IMR-90 (cell line): Measurements from ENCODE around the gene HNRNPC. TPM values are rescaled to one million over a fixed set of nuclear protein-coding genes. Genes with fewer than 3 reads are reported as not detected.

Source experiments
- ATAC-seq: fragments of 200-7000 bp; cut with Tn5 transposase; 2 replicates; pipeline ENCODE4 v1.9.1; 2020; ENCODE audit warnings: low read depth, mild to moderate bottlenecking, moderate library complexity
- BruUV-seq: library from RNA; stranded (reverse); fragments of 400-500 nt; replicated peaks from 2 replicates; lab custom pipeline; 2021; lab: Mats Ljungman, UMichigan
- CTCF ChIA-PET: fragments of 300-600 bp; formaldehyde crosslinking; extraction: SDS; loops from one replicate; lab custom pipeline; 2021; ENCODE audit warnings: antibody characterized with exemption; lab: Yijun Ruan, JAX
- POLR2A ChIA-PET: fragments of 300-600 bp; sonication (Branson Sonifier 250); formaldehyde crosslinking; loops from one replicate; lab custom pipeline; 2022; ENCODE audit warnings: antibody characterized with exemption; ENCODE audit not compliant: unreplicated experiment; lab: Charles Lee
- DNase-seq: peaks from one replicate; pipeline ENCODE4 v3.0.0; 2013
- H2AFZ ChIP-seq: replicated peaks from 2 replicates; pipeline ENCODE3; 2013; ENCODE audit warnings: low read length, mild to moderate bottlenecking; ENCODE audit not compliant: poor library complexity
- H2AK5ac ChIP-seq: 2 replicates; pipeline ENCODE4 v1.6.1; 2013; ENCODE audit warnings: low read depth, low read length, inconsistent platforms
- H2AK9ac ChIP-seq: replicated peaks from 2 replicates; pipeline ENCODE3; 2013; ENCODE audit warnings: mild to moderate bottlenecking, low read depth, low read length, moderate library complexity; ENCODE audit not compliant: poor library complexity
- H2BK120ac ChIP-seq: 2 replicates; pipeline ENCODE4 v1.6.1; 2013; ENCODE audit warnings: low read depth, low read length, inconsistent platforms
- H2BK15ac ChIP-seq: 3 replicates; pipeline ENCODE4 v1.6.1; 2013; ENCODE audit warnings: low read depth, low read length, inconsistent platforms
- H2BK20ac ChIP-seq: 2 replicates; pipeline ENCODE4 v1.6.1; 2013; ENCODE audit warnings: low read depth, mild to moderate bottlenecking, inconsistent platforms, low read length, moderate library complexity
- H2BK5ac ChIP-seq: 2 replicates; pipeline ENCODE4 v1.6.1; 2013; ENCODE audit warnings: mild to moderate bottlenecking, low read depth, low read length, inconsistent platforms; ENCODE audit not compliant: poor library complexity, severe bottlenecking
- H3K14ac ChIP-seq: replicated peaks from 2 replicates; pipeline ENCODE4 v1.6.1; 2013; ENCODE audit warnings: low read depth, low read length, inconsistent platforms
- H3K18ac ChIP-seq: 2 replicates; pipeline ENCODE4 v1.6.1; 2013; ENCODE audit warnings: low read depth, low read length, control low read depth
- H3K23ac ChIP-seq: 2 replicates; pipeline ENCODE4 v1.6.1; 2013; ENCODE audit warnings: low read depth, low read length, inconsistent platforms
- H3K27ac ChIP-seq: 2 replicates; pipeline ENCODE4 v1.5.1; 2013; ENCODE audit warnings: mild to moderate bottlenecking, control low read depth, low read length; ENCODE audit not compliant: insufficient read depth
- H3K27me3 ChIP-seq: 2 replicates; pipeline ENCODE4 v1.6.1; 2013; ENCODE audit warnings: low read length; ENCODE audit not compliant: control insufficient read depth, insufficient read depth
- H3K36me3 ChIP-seq: 2 replicates; pipeline ENCODE4 v1.6.1; 2013; ENCODE audit warnings: low read length, mixed read lengths; ENCODE audit not compliant: control insufficient read depth, insufficient read depth
- H3K4ac ChIP-seq: 2 replicates; pipeline ENCODE4 v1.6.1; 2013; ENCODE audit warnings: low read depth, low read length, inconsistent platforms
- H3K4me1 ChIP-seq: 2 replicates; pipeline ENCODE4 v1.6.1; 2013; ENCODE audit warnings: low read length, mixed read lengths; ENCODE audit not compliant: control insufficient read depth, insufficient read depth
- H3K4me2 ChIP-seq: 2 replicates; pipeline ENCODE4 v1.6.1; 2013; ENCODE audit warnings: low read depth, mild to moderate bottlenecking, control low read depth, low read length, moderate library complexity
- H3K4me3 ChIP-seq: 2 replicates; pipeline ENCODE4 v1.5.1; 2013; ENCODE audit warnings: low read depth, mild to moderate bottlenecking, control low read depth, low read length, moderate library complexity; ENCODE audit not compliant: insufficient read depth
- H3K56ac ChIP-seq: 2 replicates; pipeline ENCODE4 v1.6.1; 2013; ENCODE audit warnings: low read length, inconsistent platforms; ENCODE audit not compliant: insufficient read depth; ENCODE audit errors: extremely low read depth
- H3K79me1 ChIP-seq, 2 experiments: 2 replicates each; pipeline ENCODE4 v1.6.1; 2013; ENCODE audit warnings: low read length in 2 of 2, inconsistent platforms in 1 of 2, low read depth in 1 of 2
- H3K9ac ChIP-seq: 2 replicates; pipeline ENCODE4 v1.6.1; 2013; ENCODE audit warnings: low read depth, low read length, control low read depth
- H3K9me1 ChIP-seq: 2 replicates; pipeline ENCODE4 v1.6.1; 2013; ENCODE audit warnings: low read length, inconsistent platforms; ENCODE audit not compliant: insufficient read depth
- H3K9me3 ChIP-seq: 2 replicates; pipeline ENCODE4 v1.6.1; 2013; ENCODE audit warnings: low read length; ENCODE audit not compliant: control insufficient read depth, insufficient read depth
- H4K20me1 ChIP-seq: 2 replicates; pipeline ENCODE4 v1.6.1; 2013; ENCODE audit warnings: low read length, inconsistent platforms; ENCODE audit not compliant: insufficient read depth
- H4K5ac ChIP-seq: 2 replicates; pipeline ENCODE4 v1.6.1; 2013; ENCODE audit warnings: mild to moderate bottlenecking, low read depth, low read length, control low read depth
- H4K8ac ChIP-seq, 2 experiments: 2 replicates each; pipeline ENCODE4 v1.6.1; 2013; ENCODE audit warnings: low read depth in 2 of 2, low read length in 2 of 2, control low read depth in 1 of 2, inconsistent platforms in 1 of 2
- H4K91ac ChIP-seq: 2 replicates; pipeline ENCODE4 v1.6.1; 2013; ENCODE audit warnings: low read depth, low read length, inconsistent platforms; ENCODE audit not compliant: insufficient read depth
- BHLHE40 ChIP-seq: fragments of 150-350 bp; IDR thresholded peaks from 2 replicates; pipeline ENCODE4 v1.6.1; 2016; ENCODE audit warnings: mild to moderate bottlenecking, low read depth, low read length
- FOS ChIP-seq: fragments of 150-350 bp; IDR thresholded peaks from 2 replicates; pipeline ENCODE4 v1.6.1; 2016; ENCODE audit warnings: low read depth, low read length
- MAFK ChIP-seq: IDR thresholded peaks from 2 replicates; pipeline ENCODE4 v1.6.1; 2012; ENCODE audit warnings: low read depth, low read length, improper control_type of control experiment
- MAZ ChIP-seq: IDR thresholded peaks from 2 replicates; pipeline ENCODE4 v1.6.1; 2012; ENCODE audit warnings: low read depth, mild to moderate bottlenecking, low read length, improper control_type of control experiment, moderate library complexity, borderline replicate concordance
- SMC3 ChIP-seq: fragments of 150-350 bp; IDR thresholded peaks from 2 replicates; pipeline ENCODE4 v1.6.1; 2016; ENCODE audit warnings: low read depth, mild to moderate bottlenecking, antibody characterized with exemption, low read length, moderate library complexity
- WGBS, 2 experiments: methylation state at CpG; one replicate each; pipeline versions ENCODE4 v1.1.5 to v1.1.7; 2013; ENCODE audit warnings: missing lambda C conversion rate in 2 of 2; ENCODE audit not compliant: insufficient read length in 1 of 2; ENCODE audit errors: extremely low coverage in 2 of 2; 5-methylcytosine and 5-hydroxymethylcytosine counted together
- dilution Hi-C: fragments of 300-500 bp; cut with HindIII; formaldehyde crosslinking; loops from one replicate; pipeline ENCODE4 v1.14.3; 2018; ENCODE audit warnings: low sequenced_read_pairs; ENCODE audit not compliant: unreplicated experiment
- in situ Hi-C: fragments of 300-500 bp; cut with MboI; formaldehyde crosslinking; loops from 3 replicates; pipeline ENCODE4 v1.14.3; 2019; ENCODE audit warnings: low sequenced_read_pairs, inconsistent platforms, mixed read lengths
- intact Hi-C: fragments of 100-400 bp; cut with micrococcal nuclease; formaldehyde crosslinking; loops from 2 replicates; pipeline ENCODE4 v1.10.0; 2022
- polyA plus RNA-seq, 3 experiments: library from polyadenylated mRNA; depleted of rRNA; stranded (reverse); fragments of >200 nt; gene quantifications; 2 replicates each; pipeline ENCODE4 v1.2.3, GENCODE V29; 2012; ENCODE audit warnings: low replicate concordance in 1 of 3
- total RNA-seq: library from RNA; depleted of rRNA; stranded (reverse); fragments of >200 nt; gene quantifications from 2 replicates; pipeline ENCODE4 v1.2.3, GENCODE V29; 2012
- TF ChIP-seq, protein P1 (sequence below): conservative IDR thresholded peaks from 2 replicates; pipeline ENCODE4 v1.5.1; 2012; ENCODE audit warnings: mild to moderate bottlenecking, low read depth, low read length, improper control_type of control experiment

The HNRNPC gene
- total and polyA plus RNA-seq, 2 of the 4 experiments (the other 2 are of a cell fraction), result 308 to 615 TPM

DNA sequence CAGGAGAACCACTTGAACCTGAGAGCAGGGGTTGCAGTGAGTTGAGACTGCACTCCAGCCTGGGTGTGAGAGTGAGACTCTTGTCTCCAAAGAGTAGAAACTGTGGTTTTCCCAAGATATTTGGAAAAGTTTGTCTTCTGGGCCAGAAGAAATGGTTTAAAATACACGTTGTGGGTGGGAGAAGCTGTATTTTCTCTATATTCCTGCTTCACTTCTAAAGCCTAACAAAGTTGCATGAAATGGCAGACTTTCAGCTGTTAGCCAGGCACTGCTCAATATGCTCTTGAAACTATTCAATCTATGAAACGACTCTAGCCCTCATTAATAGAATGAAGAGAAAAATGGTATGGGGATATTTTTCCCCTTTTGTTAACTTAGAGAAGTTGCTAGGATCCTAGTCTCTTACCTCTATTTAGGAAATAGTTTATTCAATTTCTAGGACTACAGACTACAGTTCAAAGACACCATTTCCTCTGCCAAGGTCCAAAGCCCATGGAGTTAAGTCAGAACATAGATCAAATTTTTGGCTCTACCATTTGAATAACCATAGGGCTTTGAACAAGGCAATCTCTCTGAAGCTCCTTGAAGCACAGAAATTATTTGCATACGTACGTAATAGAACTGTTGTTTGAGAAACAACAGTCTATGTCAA is 64.1 kb downstream of the HNRNPC start:
- H3K18ac ChIP-seq, result no peak overlapping the region
- H3K4me3 ChIP-seq, result no peak overlapping the region
- no peak overlapping the region for H4K5ac ChIP-seq
- H2AK5ac ChIP-seq, result no peak overlapping the region
- H3K27me3 ChIP-seq, result no peaks in the 10 kb centered on the region
- WGBS, 2 experiments, result no CpG with 5 or more reads among the region's 4 CpGs
- no peak overlapping the region for H3K23ac ChIP-seq
- CTCF ChIA-PET, result no interaction called here
- peaks cover 4% of the 10 kb centered on the region; the same call in 1 of the 2 replicates for H3K9me1 ChIP-seq
- in situ Hi-C loops (no loop called here), intact Hi-C loops (no loop called here), dilution Hi-C loops (no loop called here)
- no peak overlapping the region for H2AK9ac ChIP-seq
- no TSS peak for BruUV-seq
- POLR2A ChIA-PET, result no interaction called here
- no peaks in the 10 kb centered on the region; the same call in 1 of the 2 replicates for H3K4me1 ChIP-seq
- H2AFZ ChIP-seq, result no peak overlapping the region
- no peak overlapping the region for H2BK15ac ChIP-seq
- no peak overlapping the region for H2BK5ac ChIP-seq
- no peak overlapping the region for H3K14ac ChIP-seq
- no peak overlapping the region for H3K4me2 ChIP-seq
- DNase-seq (no peak), ATAC-seq (no peak)
- no peak overlapping the region for H2BK20ac ChIP-seq
- TF ChIP-seq MAZ (no peak), MAFK (no peak), BHLHE40 (no peak), SMC3 (no peak), FOS (no peak)
- TF ChIP-seq, protein P1, sequence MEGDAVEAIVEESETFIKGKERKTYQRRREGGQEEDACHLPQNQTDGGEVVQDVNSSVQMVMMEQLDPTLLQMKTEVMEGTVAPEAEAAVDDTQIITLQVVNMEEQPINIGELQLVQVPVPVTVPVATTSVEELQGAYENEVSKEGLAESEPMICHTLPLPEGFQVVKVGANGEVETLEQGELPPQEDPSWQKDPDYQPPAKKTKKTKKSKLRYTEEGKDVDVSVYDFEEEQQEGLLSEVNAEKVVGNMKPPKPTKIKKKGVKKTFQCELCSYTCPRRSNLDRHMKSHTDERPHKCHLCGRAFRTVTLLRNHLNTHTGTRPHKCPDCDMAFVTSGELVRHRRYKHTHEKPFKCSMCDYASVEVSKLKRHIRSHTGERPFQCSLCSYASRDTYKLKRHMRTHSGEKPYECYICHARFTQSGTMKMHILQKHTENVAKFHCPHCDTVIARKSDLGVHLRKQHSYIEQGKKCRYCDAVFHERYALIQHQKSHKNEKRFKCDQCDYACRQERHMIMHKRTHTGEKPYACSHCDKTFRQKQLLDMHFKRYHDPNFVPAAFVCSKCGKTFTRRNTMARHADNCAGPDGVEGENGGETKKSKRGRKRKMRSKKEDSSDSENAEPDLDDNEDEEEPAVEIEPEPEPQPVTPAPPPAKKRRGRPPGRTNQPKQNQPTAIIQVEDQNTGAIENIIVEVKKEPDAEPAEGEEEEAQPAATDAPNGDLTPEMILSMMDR, result no peak
- H3K27ac ChIP-seq, result no peak overlapping the region
- H3K9ac ChIP-seq, result no peak overlapping the region
- H3K4ac ChIP-seq, result no peak overlapping the region
- no peak overlapping the region for H2BK120ac ChIP-seq
- peaks cover 3 to 42% of the 10 kb centered on the region in 2 experiments; a peak in 3 of 4 replicates for H3K79me1 ChIP-seq
- no peak overlapping the region for H4K91ac ChIP-seq
- H3K36me3 ChIP-seq, result peaks cover 29% of the 10 kb centered on the region
- no peak overlapping the region for H3K56ac ChIP-seq
- no peaks in the 10 kb centered on the region; the same call in none of the 2 replicates for H4K20me1 ChIP-seq
- H3K9me3 ChIP-seq, result no peaks in the 10 kb centered on the region
- H4K8ac ChIP-seq, result no peak overlapping the region
